ENCODE data around the gene ADAMTS16. TPM values are rescaled to one million over a fixed set of nuclear protein-coding genes. Genes with fewer than 3 reads are reported as not detected.

Gene ADAMTS16
- total and polyA plus RNA-seq, 7 donors: under 0.01 to 5.3 (median 0.16) TPM; not detected in 2

DNA sequence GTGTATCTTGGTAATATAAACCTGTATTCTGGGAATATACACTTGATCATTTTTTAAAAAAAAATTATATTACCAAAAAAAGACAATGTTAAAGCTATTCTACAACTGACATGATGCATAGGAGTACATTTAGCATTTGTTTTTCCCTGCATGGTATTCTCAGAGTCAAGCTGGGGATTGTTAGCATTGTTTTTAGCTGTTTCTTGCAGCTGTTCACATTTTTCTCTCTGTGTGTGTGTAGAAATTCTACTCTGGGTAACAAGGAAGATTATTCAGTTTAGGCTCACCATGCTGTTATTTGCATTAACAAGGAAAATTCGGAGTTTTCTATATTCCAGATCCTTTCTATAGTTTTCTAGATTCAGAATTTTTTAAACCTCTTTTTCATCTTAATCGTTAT lies 62.2 kb downstream of the ADAMTS16 start:
- TF ChIP-seq, protein P1, sequence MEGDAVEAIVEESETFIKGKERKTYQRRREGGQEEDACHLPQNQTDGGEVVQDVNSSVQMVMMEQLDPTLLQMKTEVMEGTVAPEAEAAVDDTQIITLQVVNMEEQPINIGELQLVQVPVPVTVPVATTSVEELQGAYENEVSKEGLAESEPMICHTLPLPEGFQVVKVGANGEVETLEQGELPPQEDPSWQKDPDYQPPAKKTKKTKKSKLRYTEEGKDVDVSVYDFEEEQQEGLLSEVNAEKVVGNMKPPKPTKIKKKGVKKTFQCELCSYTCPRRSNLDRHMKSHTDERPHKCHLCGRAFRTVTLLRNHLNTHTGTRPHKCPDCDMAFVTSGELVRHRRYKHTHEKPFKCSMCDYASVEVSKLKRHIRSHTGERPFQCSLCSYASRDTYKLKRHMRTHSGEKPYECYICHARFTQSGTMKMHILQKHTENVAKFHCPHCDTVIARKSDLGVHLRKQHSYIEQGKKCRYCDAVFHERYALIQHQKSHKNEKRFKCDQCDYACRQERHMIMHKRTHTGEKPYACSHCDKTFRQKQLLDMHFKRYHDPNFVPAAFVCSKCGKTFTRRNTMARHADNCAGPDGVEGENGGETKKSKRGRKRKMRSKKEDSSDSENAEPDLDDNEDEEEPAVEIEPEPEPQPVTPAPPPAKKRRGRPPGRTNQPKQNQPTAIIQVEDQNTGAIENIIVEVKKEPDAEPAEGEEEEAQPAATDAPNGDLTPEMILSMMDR (IDR thresholded peaks at IDR 0.05): no peak
- TF ChIP-seq POLR2AphosphoS5 (IDR thresholded peaks at IDR 0.05) (no peak), EP300 (IDR thresholded peaks at IDR 0.05) (no peak)
- Histone ChIP-seq H3K27me3 (no peaks in the 10 kb centered on the region), H3K36me3 (no peaks in the 10 kb centered on the region), H3K4me1 (no peaks in the 10 kb centered on the region), H3K9me3 (no peaks in the 10 kb centered on the region), H3K27ac (no peak overlapping the region), H3K4me3 (no peak overlapping the region)
- intact Hi-C loops (cut with DNase I): no loop called here
- no peak for DNase-seq
- 42 to 59% methylated on average over 2 of the region's 2 CpGs for WGBS, 2 donors

DNA sequence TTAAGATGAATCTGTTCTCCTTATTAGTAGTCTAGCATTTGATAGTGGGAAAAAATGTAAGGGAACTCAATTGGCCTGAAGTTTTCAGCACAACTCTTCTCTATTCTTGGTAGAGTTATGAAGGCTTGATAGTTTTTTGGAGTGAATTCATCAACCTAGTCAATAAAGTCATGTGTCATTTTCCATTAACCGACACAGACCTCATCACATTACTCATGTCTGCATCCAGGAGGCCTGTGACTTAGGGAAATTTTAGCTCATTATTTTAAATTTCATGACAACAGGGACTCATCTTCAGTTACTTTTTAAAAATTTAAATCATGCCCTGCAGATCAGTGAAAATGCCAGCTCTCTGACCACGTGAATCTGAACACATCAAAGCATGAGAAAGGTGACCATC lies 63.3 kb downstream of the ADAMTS16 start:
- TF ChIP-seq EP300 (IDR thresholded peaks at IDR 0.05) (no peak), POLR2A (IDR thresholded peaks at IDR 0.05) (no peak), POLR2AphosphoS5 (IDR thresholded peaks at IDR 0.05) (no peak)
- TF ChIP-seq, protein P1 (IDR thresholded peaks at IDR 0.05): no peak
- intact Hi-C loops (cut with DNase I): no loop called here
- H3K4me3 ChIP-seq: no peak overlapping the region
- H3K27ac ChIP-seq: no peak overlapping the region
- no peaks in the 10 kb centered on the region for H3K4me1 ChIP-seq
- WGBS, 2 donors: 63 to 79% methylated on average over 2 of the region's 2 CpGs
- no peaks in the 10 kb centered on the region for H3K27me3 ChIP-seq
- no peak for DNase-seq
- no peaks in the 10 kb centered on the region for H3K36me3 ChIP-seq
- no peaks in the 10 kb centered on the region for H3K9me3 ChIP-seq

DNA sequence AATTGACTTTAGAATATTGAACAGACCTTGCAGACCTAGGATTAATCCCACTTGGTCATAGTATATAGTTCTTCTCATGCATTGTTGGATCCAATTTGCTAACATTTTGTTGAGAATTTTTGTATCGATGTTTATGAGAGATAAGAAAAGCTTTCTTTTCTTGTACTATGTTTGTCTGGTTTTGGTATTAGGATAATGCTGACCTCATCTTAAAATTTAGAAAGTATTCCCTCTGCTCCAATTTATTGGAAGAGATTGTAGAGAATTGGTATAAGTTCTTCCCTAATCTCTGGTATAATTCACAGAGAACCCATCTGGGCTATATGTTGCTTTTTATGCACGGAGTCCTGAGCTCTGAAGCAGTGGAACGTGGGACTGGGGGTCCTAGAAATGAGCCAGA lies 67.7 kb downstream of the ADAMTS16 start:
- intact Hi-C loops (cut with DNase I): no loop called here

DNA sequence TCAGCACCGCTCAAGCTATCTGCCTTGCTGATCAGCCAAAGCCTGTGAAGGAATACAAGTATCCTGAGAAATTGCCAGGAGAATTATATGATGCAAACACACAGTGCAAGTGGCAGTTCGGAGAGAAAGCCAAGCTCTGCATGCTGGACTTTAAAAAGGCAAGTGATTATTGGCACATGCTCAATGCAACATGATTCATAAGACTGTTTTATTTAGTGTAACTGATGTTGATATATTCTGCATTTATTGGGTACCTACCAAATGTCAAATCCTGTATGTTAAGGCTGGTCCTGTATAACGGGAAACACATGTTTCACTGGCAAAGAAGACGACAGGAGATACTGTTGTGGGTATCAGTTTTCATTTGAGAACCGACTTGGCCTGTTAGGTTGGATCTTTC lies 69.0 kb downstream of the ADAMTS16 start:
- Histone ChIP-seq H3K4me3 (no peak overlapping the region), H3K27ac (no peak overlapping the region), H3K9me3 (no peaks in the 10 kb centered on the region), H3K4me1 (no peaks in the 10 kb centered on the region), H3K27me3 (no peaks in the 10 kb centered on the region), H3K36me3 (no peaks in the 10 kb centered on the region)
- DNase-seq: no peak
- intact Hi-C loops (cut with DNase I): no loop called here
- 61 to 67% methylated on average over 5 of the region's 5 CpGs for WGBS, 2 donors
- TF ChIP-seq, protein P1 (IDR thresholded peaks at IDR 0.05): no peak
- TF ChIP-seq EP300 (IDR thresholded peaks at IDR 0.05) (no peak), POLR2AphosphoS5 (IDR thresholded peaks at IDR 0.05) (no peak), POLR2A (IDR thresholded peaks at IDR 0.05) (no peak)

More for the DNA sequence above, 67.7 kb downstream of the ADAMTS16 start:
- H3K27ac ChIP-seq: no peak overlapping the region
- no peaks in the 10 kb centered on the region for H3K27me3 ChIP-seq
- WGBS, 2 donors: 57 to 79% methylated on average over 3 of the region's 3 CpGs
- TF ChIP-seq POLR2A (IDR thresholded peaks at IDR 0.05): no peak
- TF ChIP-seq EP300 (IDR thresholded peaks at IDR 0.05): no peak
- TF ChIP-seq, protein P1 (IDR thresholded peaks at IDR 0.05): no peak
- TF ChIP-seq POLR2AphosphoS5 (IDR thresholded peaks at IDR 0.05): no peak
- no peaks in the 10 kb centered on the region for H3K36me3 ChIP-seq
- no peak for DNase-seq
- H3K4me3 ChIP-seq: no peak overlapping the region
- H3K4me1 ChIP-seq: no peaks in the 10 kb centered on the region
- no peaks in the 10 kb centered on the region for H3K9me3 ChIP-seq
